SK-N-SH treated with all-trans-retinoic acid at 6 μM for 48 hours (cell line): ENCODE data around the gene CUL7.

ENCODE experiments used
- ATAC-seq: fragments of 200-7000 bp; cut with Tn5 transposase; 3 replicates; pipeline ENCODE4 v1.9.1; 2020; ENCODE audit warnings: mild to moderate bottlenecking, moderate library complexity
- ARNTL ChIP-seq: fragments of 450-650 bp; formaldehyde crosslinking; IDR thresholded peaks from 2 replicates; pipeline ENCODE4 v1.5.0; 2020; ENCODE audit warnings: low read depth, mild to moderate bottlenecking, moderate library complexity, borderline replicate concordance
- CSDC2 ChIP-seq: fragments of 250-450 bp; sonication (Bioruptor Pico); IDR thresholded peaks from 2 replicates; pipeline ENCODE4 v1.5.0; 2020; ENCODE audit warnings: mild to moderate bottlenecking, moderate library complexity
- ESRRG ChIP-seq: fragments of 250-450 bp; sonication (Bioruptor Pico); IDR thresholded peaks from 2 replicates; pipeline ENCODE4 v1.6.1; 2021; ENCODE audit warnings: mild to moderate bottlenecking
- GLIS3 ChIP-seq: fragments of 250-450 bp; sonication (Bioruptor Pico); IDR thresholded peaks from 2 replicates; pipeline ENCODE4 v1.5.0; 2020; ENCODE audit warnings: mild to moderate bottlenecking, moderate library complexity
- ISL1 ChIP-seq: fragments of 250-450 bp; sonication (Bioruptor Pico); IDR thresholded peaks from 2 replicates; pipeline ENCODE4 v2.1.2; 2022; ENCODE audit warnings: mild to moderate bottlenecking, moderate library complexity
- OSR1 ChIP-seq: fragments of 250-450 bp; sonication (Bioruptor Pico); IDR thresholded peaks from 2 replicates; pipeline ENCODE4 v1.8.0; 2022; ENCODE audit warnings: moderate library complexity, mild to moderate bottlenecking, inconsistent platforms
- PPARA ChIP-seq: fragments of 250-450 bp; sonication (Bioruptor Pico); IDR thresholded peaks from 2 replicates; pipeline ENCODE4 v1.5.0; 2020; ENCODE audit warnings: mild to moderate bottlenecking, borderline replicate concordance
- RARB ChIP-seq: fragments of 250-450 bp; sonication (Bioruptor Pico); IDR thresholded peaks from 2 replicates; pipeline ENCODE4 v1.8.0; 2021; ENCODE audit warnings: mild to moderate bottlenecking, moderate library complexity
- SNAI2 ChIP-seq: fragments of 250-450 bp; sonication (Bioruptor Pico); IDR thresholded peaks from 2 replicates; pipeline ENCODE4 v1.5.0; 2020; ENCODE audit warnings: mild to moderate bottlenecking, moderate library complexity
- TCF4 ChIP-seq: fragments of 250-450 bp; sonication (Bioruptor Pico); IDR thresholded peaks from 2 replicates; pipeline ENCODE4 v1.8.0; 2021; ENCODE audit warnings: mild to moderate bottlenecking, moderate library complexity, borderline replicate concordance
- TOX ChIP-seq: fragments of 250-450 bp; sonication (Bioruptor Pico); IDR thresholded peaks from 2 replicates; pipeline ENCODE4 v1.8.0; 2021; ENCODE audit warnings: mild to moderate bottlenecking, moderate library complexity, borderline replicate concordance
- ZC3H10 ChIP-seq: fragments of 250-450 bp; sonication (Bioruptor Pico); IDR thresholded peaks from 2 replicates; pipeline ENCODE4 v1.5.1; 2021; ENCODE audit warnings: mild to moderate bottlenecking, moderate library complexity
- ZFP3 ChIP-seq: fragments of 250-450 bp; sonication (Bioruptor Pico); IDR thresholded peaks from 2 replicates; pipeline ENCODE4 v1.5.0; 2020; ENCODE audit warnings: mild to moderate bottlenecking, moderate library complexity
- ZFP30 ChIP-seq: fragments of 450-650 bp; formaldehyde crosslinking; IDR thresholded peaks from 2 replicates; pipeline ENCODE4 v1.5.0; 2022; ENCODE audit warnings: mild to moderate bottlenecking, moderate library complexity
- ZNF565 ChIP-seq: fragments of 450-650 bp; formaldehyde crosslinking; conservative IDR thresholded peaks from 2 replicates; pipeline ENCODE4 v1.5.0; 2020; ENCODE audit warnings: low read depth, mild to moderate bottlenecking, moderate library complexity
- ZNF70 ChIP-seq: fragments of 450-650 bp; formaldehyde crosslinking; IDR thresholded peaks from 2 replicates; pipeline ENCODE4 v1.5.0; 2020; ENCODE audit warnings: mild to moderate bottlenecking, moderate library complexity
- ZNF8 ChIP-seq: fragments of 450-650 bp; formaldehyde crosslinking; IDR thresholded peaks from 2 replicates; pipeline ENCODE4 v1.5.0; 2020; ENCODE audit warnings: mild to moderate bottlenecking, moderate library complexity
- TF ChIP-seq, protein P1 (sequence below): fragments of 250-450 bp; sonication (Bioruptor Pico); IDR thresholded peaks from 2 replicates; pipeline ENCODE4 v1.8.0; 2021; ENCODE audit warnings: low read depth, mild to moderate bottlenecking, moderate library complexity, borderline replicate concordance
- TF ChIP-seq, protein P2 (sequence below): fragments of 250-450 bp; sonication (Bioruptor Pico); IDR thresholded peaks from 2 replicates; pipeline ENCODE4 v1.5.1; 2020; ENCODE audit warnings: low read depth, mild to moderate bottlenecking, moderate library complexity
- TF ChIP-seq, protein P3 (sequence below): fragments of 250-450 bp; sonication (Bioruptor Pico); IDR thresholded peaks from 2 replicates; pipeline ENCODE4 v1.5.0; 2020; ENCODE audit warnings: mild to moderate bottlenecking, moderate library complexity
- TF ChIP-seq, protein P4 (sequence below): fragments of 250-450 bp; sonication (Bioruptor Pico); IDR thresholded peaks from 2 replicates; pipeline ENCODE4 v1.8.0; 2020; ENCODE audit warnings: mild to moderate bottlenecking, moderate library complexity, borderline replicate concordance

Gene CUL7

DNA sequence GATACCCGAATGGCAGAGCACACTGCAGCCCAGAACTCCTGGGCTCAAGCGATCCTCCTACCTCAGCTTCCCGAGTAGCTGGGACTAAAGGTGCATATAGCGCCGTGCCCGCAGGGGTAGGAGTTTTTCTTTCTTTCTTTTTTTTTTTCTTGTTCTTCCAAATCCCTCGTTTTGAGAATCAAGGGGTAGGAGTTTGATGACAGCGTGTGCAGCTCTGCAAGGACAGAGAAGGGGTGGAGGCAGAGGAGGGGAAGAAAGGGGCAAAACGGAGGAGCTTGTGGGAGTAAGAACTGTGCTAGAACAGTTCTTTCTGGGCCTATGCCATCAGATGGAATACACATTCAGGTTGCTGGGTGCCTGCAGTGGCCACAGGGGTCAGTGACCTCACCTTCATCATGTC is 16.9 kb downstream of the CUL7 start:
- ATAC-seq = no peak
- TF ChIP-seq ZC3H10 (CRISPR knock-in tag) = no peak
- no peak for TF ChIP-seq ZFP3 (CRISPR knock-in tag)
- TF ChIP-seq ESRRG (CRISPR knock-in tag) = no peak
- TF ChIP-seq RARB (CRISPR knock-in tag) = no peak

DNA sequence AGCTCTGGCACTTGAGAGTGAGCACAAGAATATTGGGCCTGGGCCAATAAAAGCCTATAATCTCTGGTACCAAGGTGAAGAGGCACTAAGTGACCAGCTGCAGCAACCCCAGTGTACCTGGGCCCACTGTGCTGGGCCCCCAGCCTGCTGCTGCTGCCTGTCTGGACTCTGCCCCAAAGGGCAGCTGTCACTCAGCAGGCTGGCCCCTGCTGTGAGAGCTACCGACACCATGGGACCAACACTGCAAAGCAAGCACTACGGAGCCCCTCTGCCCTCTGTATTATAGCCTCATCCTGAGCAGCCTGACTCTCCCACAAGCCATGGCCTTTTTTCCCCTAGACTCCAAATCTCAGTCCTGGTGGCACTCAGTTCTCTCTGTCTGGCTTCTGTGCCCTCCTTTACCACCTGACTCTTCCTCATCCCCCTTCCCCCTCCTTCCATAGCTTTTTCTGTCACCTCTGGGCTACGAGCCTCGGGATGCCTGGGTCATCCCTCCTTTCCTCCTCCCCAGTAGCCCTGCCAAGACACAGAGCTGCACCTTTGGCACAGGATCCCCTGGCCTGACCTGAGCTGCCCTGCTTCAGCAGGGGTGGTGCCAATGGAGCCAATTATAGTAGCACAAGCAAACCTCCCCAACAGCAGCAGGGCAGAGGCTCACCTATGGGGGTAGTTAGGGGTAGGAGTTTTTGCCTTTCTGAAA is 18.0 kb downstream of the CUL7 start:
- no peak for TF ChIP-seq ESRRG (CRISPR knock-in tag)
- TF ChIP-seq ISL1 = no peak
- TF ChIP-seq OSR1 (CRISPR knock-in tag) = no peak
- no peak for TF ChIP-seq ZNF70 (CRISPR knock-in tag)
- TF ChIP-seq, protein P1, sequence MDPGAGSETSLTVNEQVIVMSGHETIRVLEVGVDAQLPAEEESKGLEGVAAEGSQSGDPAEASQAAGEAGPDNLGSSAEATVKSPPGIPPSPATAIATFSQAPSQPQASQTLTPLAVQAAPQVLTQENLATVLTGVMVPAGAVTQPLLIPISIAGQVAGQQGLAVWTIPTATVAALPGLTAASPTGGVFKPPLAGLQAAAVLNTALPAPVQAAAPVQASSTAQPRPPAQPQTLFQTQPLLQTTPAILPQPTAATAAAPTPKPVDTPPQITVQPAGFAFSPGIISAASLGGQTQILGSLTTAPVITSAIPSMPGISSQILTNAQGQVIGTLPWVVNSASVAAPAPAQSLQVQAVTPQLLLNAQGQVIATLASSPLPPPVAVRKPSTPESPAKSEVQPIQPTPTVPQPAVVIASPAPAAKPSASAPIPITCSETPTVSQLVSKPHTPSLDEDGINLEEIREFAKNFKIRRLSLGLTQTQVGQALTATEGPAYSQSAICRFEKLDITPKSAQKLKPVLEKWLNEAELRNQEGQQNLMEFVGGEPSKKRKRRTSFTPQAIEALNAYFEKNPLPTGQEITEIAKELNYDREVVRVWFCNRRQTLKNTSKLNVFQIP (CRISPR knock-in tag) = no peak
- TF ChIP-seq, protein P2, sequence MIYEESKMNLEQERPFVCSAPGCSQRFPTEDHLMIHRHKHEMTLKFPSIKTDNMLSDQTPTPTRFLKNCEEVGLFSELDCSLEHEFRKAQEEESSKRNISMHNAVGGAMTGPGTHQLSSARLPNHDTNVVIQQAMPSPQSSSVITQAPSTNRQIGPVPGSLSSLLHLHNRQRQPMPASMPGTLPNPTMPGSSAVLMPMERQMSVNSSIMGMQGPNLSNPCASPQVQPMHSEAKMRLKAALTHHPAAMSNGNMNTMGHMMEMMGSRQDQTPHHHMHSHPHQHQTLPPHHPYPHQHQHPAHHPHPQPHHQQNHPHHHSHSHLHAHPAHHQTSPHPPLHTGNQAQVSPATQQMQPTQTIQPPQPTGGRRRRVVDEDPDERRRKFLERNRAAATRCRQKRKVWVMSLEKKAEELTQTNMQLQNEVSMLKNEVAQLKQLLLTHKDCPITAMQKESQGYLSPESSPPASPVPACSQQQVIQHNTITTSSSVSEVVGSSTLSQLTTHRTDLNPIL = no peak
- TF ChIP-seq CSDC2 (CRISPR knock-in tag) = no peak
- TF ChIP-seq ARNTL (CRISPR knock-in tag) = no peak
- no peak for TF ChIP-seq GLIS3 (CRISPR knock-in tag)
- no peak for TF ChIP-seq RARB (CRISPR knock-in tag)
- TF ChIP-seq ZC3H10 (CRISPR knock-in tag) = no peak
- TF ChIP-seq ZNF8 = no peak
- TF ChIP-seq, protein P3, sequence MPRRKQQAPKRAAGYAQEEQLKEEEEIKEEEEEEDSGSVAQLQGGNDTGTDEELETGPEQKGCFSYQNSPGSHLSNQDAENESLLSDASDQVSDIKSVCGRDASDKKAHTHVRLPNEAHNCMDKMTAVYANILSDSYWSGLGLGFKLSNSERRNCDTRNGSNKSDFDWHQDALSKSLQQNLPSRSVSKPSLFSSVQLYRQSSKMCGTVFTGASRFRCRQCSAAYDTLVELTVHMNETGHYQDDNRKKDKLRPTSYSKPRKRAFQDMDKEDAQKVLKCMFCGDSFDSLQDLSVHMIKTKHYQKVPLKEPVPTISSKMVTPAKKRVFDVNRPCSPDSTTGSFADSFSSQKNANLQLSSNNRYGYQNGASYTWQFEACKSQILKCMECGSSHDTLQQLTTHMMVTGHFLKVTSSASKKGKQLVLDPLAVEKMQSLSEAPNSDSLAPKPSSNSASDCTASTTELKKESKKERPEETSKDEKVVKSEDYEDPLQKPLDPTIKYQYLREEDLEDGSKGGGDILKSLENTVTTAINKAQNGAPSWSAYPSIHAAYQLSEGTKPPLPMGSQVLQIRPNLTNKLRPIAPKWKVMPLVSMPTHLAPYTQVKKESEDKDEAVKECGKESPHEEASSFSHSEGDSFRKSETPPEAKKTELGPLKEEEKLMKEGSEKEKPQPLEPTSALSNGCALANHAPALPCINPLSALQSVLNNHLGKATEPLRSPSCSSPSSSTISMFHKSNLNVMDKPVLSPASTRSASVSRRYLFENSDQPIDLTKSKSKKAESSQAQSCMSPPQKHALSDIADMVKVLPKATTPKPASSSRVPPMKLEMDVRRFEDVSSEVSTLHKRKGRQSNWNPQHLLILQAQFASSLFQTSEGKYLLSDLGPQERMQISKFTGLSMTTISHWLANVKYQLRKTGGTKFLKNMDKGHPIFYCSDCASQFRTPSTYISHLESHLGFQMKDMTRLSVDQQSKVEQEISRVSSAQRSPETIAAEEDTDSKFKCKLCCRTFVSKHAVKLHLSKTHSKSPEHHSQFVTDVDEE = no peak
- no peak for ATAC-seq

DNA sequence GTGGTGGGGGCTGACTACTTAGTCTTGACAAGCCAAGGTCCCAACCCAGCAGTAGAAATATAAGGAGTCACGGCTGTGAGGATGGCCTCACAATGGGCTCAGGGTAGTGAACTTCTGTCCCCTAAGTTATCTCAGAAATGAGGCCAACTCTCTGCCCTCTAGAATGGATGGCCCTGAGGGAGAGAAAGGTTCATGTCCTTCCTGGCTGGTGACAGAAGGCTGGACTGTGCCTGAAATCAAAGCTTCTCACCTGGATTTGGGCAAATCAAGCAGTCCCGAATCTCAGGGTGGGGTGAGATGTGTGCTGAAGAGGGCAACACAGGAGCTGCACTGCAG is 19.5 kb downstream of the CUL7 start:
- ATAC-seq = no peak
- TF ChIP-seq SNAI2 (CRISPR knock-in tag) (no peak), ZNF70 (CRISPR knock-in tag) (no peak)

DNA sequence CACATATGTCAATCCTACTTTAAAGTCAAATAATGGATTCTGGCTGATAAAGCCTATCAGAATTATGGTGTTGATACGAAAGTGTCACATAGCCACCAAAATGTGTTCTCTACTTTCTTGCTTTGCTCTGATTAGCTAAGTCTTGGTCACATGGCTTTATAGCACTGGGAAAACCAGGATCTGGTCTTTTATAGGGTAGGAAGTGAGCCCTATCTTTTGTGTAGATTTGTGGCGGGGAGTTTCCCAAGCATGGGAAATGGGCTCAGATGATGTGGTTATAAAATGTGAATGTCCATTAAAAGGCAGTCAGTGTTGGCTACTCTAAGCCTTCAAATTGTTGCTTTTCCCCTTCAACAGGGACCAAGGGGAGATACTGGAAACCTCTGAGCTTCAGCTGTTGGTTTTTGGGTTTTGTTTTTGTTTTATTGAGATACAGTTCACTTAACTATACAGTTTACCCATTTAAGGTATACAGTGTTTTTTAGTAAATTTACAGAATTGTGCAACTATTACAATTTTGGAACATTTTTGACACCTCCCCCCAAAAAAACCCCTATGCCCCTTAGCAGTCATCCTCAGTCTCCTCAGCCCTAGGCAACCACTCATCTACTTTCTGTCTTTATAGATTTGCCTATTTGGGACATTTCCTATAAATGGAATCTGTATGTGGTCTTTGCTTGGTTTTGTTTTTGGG is 20.0 kb downstream of the CUL7 start:
- TF ChIP-seq ISL1 (no peak), ZNF565 (no peak), TOX (CRISPR knock-in tag) (no peak), GLIS3 (CRISPR knock-in tag) (no peak), PPARA (CRISPR knock-in tag) (no peak), SNAI2 (CRISPR knock-in tag) (no peak), ZFP30 (CRISPR knock-in tag) (no peak), OSR1 (CRISPR knock-in tag) (no peak), TCF4 (CRISPR knock-in tag) (no peak), RARB (CRISPR knock-in tag) (no peak), ZNF70 (CRISPR knock-in tag) (no peak)
- TF ChIP-seq, protein P4, sequence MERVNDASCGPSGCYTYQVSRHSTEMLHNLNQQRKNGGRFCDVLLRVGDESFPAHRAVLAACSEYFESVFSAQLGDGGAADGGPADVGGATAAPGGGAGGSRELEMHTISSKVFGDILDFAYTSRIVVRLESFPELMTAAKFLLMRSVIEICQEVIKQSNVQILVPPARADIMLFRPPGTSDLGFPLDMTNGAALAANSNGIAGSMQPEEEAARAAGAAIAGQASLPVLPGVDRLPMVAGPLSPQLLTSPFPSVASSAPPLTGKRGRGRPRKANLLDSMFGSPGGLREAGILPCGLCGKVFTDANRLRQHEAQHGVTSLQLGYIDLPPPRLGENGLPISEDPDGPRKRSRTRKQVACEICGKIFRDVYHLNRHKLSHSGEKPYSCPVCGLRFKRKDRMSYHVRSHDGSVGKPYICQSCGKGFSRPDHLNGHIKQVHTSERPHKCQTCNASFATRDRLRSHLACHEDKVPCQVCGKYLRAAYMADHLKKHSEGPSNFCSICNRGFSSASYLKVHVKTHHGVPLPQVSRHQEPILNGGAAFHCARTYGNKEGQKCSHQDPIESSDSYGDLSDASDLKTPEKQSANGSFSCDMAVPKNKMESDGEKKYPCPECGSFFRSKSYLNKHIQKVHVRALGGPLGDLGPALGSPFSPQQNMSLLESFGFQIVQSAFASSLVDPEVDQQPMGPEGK = no peak
- TF ChIP-seq, protein P1 (CRISPR knock-in tag) = no peak
- ATAC-seq = no peak
